ENCODE data around the gene ATP5F1D.
A peak's percentile ranks its signal among the peaks of the same experiment; 100 is the strongest.

Gene ATP5F1D

GRCh38 chr19:1248139-1248785 lies 6.7 kb downstream of the ATP5F1D start, which contains the start of gene MIDN:
Gene MIDN, plus strand, starts transcription at chr19:1248583. Its CDS starts 1,714 bp downstream, at chr19:1250297.
- peak; percentile 85 for DNase-seq (ENCODE audit: low read depth)

- peak; percentile 67 for DNase-seq (ENCODE audit: low read depth)
These were observed 7.3 kb downstream of the ATP5F1D start for GRCh38 chr19:1248786-1249297.

GRCh38 chr19:1249298-1249989 lies 7.9 kb downstream of the ATP5F1D start:
- peak; percentile 92 for DNase-seq (ENCODE audit: low read depth)

- no peak for DNase-seq (ENCODE audit: low read depth)
These were observed 8.5 kb downstream of the ATP5F1D start for GRCh38 chr19:1249990-1250436.

DNA sequence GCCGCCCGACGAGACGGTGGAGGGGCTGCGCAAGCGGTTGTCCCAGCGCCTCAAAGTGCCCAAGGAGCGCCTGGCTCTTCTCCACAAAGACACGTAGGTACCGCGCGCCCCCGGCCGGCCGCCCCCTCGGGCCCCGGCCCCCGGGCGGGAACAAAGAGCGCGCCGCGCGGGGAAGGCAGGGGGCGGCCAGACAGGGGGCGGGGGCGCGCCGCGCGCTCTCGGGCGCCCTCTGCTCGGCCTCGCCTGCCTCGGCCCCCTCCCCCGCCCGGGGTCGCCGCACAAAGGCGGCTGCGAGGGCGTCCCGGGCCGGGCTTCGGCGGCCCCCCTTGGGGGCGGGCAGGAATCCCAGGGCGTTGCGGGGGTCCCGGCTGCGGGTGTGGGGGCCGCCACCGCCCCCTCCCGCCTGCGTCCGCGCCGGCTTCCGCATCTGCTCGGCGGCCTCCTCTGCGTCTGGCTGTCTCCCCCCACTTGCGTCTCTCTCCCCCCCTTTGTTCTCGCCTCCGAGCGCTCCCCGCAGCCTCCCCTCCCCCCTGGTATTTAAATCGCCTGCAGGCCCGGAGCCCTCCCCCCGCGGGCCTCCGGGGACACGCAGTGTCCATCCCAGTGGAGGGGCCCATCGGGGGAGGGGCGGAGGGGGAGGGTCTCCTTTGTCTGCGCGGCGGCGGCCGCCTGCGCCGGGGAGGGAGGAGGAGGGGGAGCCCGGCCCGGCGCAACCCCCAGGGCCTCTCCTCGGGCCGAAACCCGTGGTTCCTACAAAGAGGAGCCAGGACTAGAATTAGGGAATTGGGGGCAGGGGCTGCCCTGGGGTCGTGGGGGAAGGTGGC lies 9.1 kb downstream of the ATP5F1D start:
- DNase-seq (ENCODE audit: low read depth) = peak; percentile 77

DNA sequence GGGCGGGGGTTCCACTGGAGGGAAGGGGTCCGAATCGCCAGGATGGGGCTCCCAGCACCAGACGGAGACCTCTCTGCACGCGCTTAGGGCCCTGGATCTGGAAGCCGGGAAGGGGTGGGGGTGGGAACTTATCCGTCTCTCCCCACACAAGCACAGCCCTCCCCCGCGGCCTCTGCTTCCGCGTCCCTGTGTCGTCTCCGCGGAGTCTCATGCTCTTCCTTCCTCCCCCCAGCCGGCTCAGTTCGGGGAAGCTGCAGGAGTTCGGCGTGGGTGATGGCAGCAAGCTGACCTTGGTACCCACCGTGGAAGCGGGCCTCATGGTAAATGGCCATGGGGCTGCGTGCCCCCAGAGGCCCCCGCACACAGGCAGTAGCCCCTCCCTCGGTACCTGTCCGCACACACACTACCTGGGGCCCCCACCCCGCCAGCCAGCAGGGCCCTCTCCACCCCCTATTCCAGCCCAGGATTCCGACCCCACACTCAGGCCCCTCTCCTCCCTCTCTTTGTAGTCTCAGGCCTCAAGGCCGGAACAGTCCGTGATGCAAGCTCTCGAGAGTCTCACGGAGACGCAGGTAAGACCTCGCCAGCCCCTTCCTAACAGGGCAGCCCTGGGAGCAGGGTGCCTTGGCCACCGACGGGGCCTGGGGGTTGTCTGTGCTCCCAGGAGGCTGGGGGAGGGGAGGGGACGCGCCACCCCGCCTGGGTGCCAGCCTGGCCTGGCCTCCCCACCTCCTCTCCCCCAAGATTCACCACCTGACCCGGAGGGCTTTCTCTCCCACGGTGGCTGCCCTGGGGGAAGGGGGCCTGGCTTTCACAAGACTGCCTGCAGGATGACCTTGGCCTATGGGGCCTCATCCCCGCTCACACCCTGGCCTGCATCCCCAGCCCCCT lies 10.0 kb downstream of the ATP5F1D start:
- DNase-seq (ENCODE audit: low read depth) = peak; percentile 74

GRCh38 chr19:1252221-1252820 lies 10.8 kb downstream of the ATP5F1D start:
- DNase-seq (ENCODE audit: low read depth) = peak; percentile 84

- peak; percentile 98 for DNase-seq (ENCODE audit: low read depth)
These were observed 11.4 kb downstream of the ATP5F1D start for GRCh38 chr19:1252821-1253513.

GRCh38 chr19:1253514-1254080 lies 12.0 kb downstream of the ATP5F1D start:
- DNase-seq (ENCODE audit: low read depth) = peak; percentile 90

- DNase-seq (ENCODE audit: low read depth) = no peak
These were observed 12.6 kb downstream of the ATP5F1D start for GRCh38 chr19:1254081-1254527.

GRCh38 chr19:1254530-1255185 lies 13.1 kb downstream of the ATP5F1D start:
- DNase-seq (ENCODE audit: low read depth) = no peak

DNA sequence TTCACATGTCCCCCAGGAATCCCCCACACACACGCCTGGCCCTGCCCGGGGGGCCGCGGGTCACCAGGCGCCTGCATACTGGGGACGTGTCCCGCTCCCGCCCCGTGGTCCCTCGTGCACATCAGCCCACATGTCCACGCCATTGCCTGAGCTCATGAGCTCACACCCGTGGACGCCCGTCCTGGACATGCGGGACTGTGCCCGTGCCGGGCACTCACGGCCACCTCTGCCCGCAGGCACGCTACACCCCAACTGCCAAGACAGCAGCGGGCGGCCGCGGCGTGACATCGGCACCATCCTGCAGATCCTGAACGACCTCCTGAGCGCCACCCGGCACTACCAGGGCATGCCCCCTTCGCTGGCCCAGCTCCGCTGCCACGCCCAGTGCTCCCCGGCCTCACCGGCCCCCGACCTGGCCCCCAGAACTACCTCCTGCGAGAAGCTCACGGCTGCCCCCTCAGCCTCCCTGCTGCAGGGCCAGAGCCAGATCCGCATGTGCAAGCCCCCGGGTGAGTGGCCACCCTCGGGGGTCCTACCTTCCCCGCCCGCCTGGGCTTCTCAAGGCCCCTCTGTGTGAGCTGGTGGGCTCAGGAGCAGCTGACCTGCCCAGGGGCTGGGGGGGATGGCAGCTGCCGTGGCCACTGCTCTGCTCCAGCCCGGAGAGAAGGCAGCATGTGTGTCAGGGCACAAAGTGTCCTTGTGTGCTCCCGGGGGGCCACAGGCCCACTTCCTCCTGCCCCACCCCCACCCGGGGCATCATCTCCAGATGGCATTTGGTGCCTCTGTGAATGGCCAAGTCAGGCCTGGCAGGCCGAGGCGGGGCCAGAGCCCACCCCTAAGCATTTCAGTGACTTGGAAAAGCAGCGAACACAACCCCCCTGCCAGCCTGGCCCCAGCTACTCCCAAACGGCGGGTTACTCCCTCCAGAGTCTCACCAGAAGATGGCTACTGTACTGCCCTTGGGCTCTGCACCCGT lies 13.9 kb downstream of the ATP5F1D start:
- DNase-seq (ENCODE audit: low read depth) = no peak

GRCh38 chr19:1256646-1257474 lies 15.3 kb downstream of the ATP5F1D start:
- DNase-seq (ENCODE audit: low read depth) = no peak

DNA sequence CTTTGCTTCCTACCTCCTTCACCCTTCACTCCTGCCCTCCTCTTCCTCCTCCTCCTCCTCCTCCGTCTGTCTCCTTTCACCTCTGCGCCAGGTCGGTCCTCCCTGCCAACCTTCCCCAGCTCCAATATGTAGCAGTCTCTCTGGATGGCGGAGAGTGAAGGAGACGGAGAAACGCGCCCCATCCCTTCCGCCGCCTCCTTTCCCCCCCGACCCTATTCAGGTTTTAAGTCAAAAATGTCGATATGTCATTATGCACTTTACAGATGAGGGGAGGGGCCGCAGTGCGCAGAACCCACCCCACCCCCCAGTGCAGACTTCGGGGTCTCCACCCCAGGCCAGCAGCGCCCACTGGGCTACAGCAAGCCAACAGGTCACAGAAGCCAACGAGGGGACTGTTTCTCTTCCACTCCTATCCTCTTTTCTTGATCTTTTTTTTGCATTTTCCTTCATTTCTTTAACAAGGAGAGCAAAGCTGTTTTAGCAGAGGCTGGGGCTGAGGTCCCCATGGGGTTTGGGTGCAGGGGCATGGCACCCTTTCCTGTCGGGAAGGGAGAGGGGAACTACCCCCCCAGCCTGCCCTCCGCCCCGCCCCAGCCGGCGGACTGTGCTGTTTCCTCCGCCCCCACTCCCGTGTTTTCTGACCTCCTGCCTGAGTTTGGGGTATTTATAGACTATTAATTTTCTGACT lies 16.1 kb downstream of the ATP5F1D start:
- no peak for DNase-seq (ENCODE audit: low read depth)

DNA sequence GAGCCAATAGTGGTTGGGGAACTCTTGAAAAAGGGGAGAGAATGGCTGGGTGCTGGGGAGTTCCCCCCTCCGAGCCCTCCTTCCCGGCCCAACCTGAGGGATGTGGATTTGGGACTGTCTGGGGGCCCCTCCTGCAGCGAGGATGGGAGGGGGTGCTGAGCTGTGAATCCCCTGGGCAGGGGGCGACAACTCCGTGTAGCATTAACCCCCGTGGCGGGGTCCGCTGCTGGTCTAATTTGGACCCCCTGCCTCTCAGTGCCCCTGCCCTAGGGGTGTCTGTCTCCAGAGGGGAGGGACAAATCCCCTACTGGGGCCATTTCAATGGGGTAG lies 16.6 kb downstream of the ATP5F1D start:
- no peak for DNase-seq (ENCODE audit: low read depth)

DNA sequence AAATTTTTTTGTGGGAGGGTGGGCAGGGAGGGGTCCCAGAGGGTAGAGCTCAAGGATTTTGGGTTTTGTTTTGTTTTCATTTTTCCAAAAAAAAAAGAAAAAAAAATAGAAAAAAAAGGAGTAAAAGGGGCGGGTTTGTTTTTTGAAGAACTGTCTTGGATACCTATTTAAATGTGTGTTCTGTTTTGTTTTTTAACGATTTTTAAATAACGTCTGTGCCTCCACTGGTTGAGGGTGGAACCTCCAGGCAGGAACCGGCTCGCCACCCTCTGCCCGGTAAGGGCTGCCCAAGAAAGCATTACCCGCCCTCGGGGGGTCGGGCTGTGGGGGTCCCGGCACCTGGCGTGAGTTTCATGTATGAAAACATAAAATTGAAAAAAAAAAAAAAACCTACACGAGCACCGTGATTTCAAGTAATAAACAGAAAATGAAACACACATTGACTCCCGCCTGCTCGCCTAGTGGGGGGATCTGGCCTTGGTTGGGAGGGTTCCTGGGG lies 17.2 kb downstream of the ATP5F1D start:
- DNase-seq (ENCODE audit: low read depth) = no peak

Data from amniotic epithelial cell (primary cell).